ENCODE measurements around the gene SH3BP5L.

SH3BP5L gene

DNA sequence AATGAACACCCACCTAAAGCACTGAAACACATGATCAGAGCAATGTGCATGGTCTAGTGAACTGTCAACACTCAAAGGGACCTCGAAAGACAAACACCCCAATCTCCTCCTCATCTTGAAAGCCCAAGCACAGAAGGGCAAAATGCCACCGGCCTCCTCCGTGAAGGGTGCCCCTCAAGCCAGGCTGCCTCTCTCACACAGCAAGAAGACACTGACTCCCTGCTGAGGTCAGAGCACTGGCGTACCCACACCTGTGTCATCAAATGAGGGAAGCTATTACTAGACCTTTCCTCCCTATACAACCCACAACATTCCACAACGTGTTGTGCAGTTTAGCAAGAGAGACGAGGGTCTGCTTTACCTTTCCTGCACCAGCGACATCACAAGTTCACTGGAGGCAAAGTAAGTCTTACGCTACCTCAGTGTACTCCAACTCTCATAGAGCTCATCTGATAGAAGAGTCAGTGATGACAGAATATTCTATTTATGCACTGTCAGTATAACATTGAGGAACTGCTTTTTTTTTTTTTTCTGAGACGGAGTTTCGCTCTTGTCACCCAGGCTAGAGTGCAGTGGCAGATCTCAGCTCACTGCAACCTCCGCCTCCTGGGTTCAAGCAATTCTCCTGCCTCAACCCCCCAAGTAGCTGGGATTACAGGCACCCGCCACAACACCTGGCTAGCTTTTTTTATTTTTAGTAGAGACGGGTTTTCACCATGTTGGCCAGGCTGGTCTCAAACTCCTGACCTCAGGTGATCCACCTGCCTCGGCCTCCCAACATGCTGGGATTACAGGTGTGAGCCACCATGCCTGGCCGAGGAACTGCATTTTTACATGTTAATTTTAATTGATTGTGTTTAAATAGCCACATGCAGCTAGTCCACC, 3.3 kb downstream of the SH3BP5L start:
- no peak overlapping the region for H3K27ac ChIP-seq
- H3K36me3 ChIP-seq (replicated peaks): peaks cover 27% of the 10 kb centered on the region
- H3K27me3 ChIP-seq (replicated peaks): no peaks in the 10 kb centered on the region
- in situ Hi-C loops (cut with HindIII; ENCODE audit: low pct_ligation_motif_present, low sequenced_read_pairs): no loop called here
- no peak overlapping the region for H3K4me3 ChIP-seq (ENCODE audit: low read depth, low read length)
- TF ChIP-seq, protein P1, sequence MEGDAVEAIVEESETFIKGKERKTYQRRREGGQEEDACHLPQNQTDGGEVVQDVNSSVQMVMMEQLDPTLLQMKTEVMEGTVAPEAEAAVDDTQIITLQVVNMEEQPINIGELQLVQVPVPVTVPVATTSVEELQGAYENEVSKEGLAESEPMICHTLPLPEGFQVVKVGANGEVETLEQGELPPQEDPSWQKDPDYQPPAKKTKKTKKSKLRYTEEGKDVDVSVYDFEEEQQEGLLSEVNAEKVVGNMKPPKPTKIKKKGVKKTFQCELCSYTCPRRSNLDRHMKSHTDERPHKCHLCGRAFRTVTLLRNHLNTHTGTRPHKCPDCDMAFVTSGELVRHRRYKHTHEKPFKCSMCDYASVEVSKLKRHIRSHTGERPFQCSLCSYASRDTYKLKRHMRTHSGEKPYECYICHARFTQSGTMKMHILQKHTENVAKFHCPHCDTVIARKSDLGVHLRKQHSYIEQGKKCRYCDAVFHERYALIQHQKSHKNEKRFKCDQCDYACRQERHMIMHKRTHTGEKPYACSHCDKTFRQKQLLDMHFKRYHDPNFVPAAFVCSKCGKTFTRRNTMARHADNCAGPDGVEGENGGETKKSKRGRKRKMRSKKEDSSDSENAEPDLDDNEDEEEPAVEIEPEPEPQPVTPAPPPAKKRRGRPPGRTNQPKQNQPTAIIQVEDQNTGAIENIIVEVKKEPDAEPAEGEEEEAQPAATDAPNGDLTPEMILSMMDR (IDR thresholded peaks at IDR 0.05; ENCODE audit: low read depth, low read length, missing control alignments): no peak
- no peak for DNase-seq

DNA sequence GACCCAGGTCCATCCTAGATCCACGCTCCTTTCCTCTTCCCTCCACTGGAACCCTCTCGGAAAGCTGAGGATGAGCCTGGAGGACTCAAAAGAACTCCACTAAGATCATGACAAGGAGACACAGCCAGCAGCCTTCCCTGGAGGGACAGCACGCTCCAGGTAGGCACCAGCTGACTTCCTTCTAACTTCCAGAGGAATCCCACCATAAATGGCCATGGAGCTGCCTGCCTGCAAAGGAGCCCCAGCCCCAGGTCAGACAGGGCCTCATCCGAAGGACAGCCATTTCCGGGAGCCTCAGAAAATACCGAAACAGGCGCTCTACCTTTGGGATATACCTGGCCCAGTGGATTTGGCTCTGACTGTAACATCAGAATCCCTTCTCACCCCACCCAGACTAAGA, 4.1 kb downstream of the SH3BP5L start:
- in situ Hi-C loops (cut with HindIII; ENCODE audit: low pct_ligation_motif_present, low sequenced_read_pairs): no loop called here
- H3K27me3 ChIP-seq (replicated peaks): no peaks in the 10 kb centered on the region
- H3K4me3 ChIP-seq (ENCODE audit: low read depth, low read length): no peak overlapping the region
- peaks cover 30% of the 10 kb centered on the region for H3K36me3 ChIP-seq (replicated peaks)
- H3K27ac ChIP-seq: peak overlapping the region; percentile 17
- no peak for DNase-seq
- TF ChIP-seq, protein P1 (IDR thresholded peaks at IDR 0.05; ENCODE audit: low read depth, low read length, missing control alignments): no peak

DNA sequence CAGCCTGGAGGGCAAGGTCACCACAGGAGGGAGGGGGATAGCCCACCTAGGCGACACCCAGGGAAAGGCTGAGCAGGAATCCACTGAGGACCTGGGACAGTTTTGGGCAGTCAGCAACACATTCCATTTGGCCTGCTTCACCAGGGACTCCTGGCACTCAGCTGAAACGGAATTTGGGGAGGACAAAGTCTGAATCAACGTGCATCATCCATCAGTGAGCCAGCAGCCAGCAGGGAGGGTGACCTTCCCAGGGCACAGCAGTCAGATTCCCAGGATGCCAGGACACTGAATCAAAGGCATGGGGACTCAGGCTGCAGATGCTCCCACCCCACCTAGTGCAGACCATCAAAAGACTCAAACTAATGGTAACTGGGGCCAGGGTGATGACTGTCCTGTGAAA, 4.6 kb downstream of the SH3BP5L start:
- TF ChIP-seq, protein P1 (IDR thresholded peaks at IDR 0.05; ENCODE audit: low read depth, low read length, missing control alignments): no peak
- in situ Hi-C loops (cut with HindIII; ENCODE audit: low pct_ligation_motif_present, low sequenced_read_pairs): no loop called here
- peak; percentile 80 for DNase-seq
- Histone ChIP-seq H3K4me3 (ENCODE audit: low read depth, low read length) (no peak overlapping the region), H3K27ac (peak overlapping the region; percentile 63), H3K27me3 (replicated peaks) (no peaks in the 10 kb centered on the region), H3K36me3 (replicated peaks) (peaks cover 34% of the 10 kb centered on the region)

DNA sequence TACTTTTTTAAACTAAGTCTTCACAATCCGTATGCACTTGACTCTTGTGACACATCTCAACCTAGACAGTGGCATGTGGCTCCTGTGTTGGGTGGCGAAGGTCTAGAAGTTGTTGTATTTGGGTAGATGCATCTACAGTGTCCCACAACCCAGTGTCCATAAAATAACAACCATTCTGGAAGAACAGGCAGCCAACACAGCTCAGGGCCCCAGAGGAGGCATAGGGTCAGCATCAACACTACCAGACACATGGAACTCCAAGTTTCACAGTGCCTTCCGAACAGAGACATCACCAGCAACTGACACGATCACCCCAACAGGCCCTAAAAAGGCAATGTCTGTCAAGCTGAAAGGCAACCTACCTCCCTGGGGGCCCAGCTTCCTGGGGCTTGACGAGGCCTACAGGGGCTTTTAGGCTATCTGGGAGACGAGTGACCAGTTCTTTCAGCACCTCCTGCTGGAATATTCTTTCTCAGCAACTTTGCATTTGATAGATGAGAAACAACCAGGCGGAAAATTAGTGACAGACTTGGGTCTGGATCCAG, 5.6 kb downstream of the SH3BP5L start:
- no peak overlapping the region for H3K4me3 ChIP-seq (ENCODE audit: low read depth, low read length)
- peaks cover 44% of the 10 kb centered on the region for H3K36me3 ChIP-seq (replicated peaks)
- DNase-seq: no peak
- in situ Hi-C loops (cut with HindIII; ENCODE audit: low pct_ligation_motif_present, low sequenced_read_pairs): no loop called here
- TF ChIP-seq, protein P1 (IDR thresholded peaks at IDR 0.05; ENCODE audit: low read depth, low read length, missing control alignments): no peak
- H3K27ac ChIP-seq: no peak overlapping the region
- no peaks in the 10 kb centered on the region for H3K27me3 ChIP-seq (replicated peaks)

DNA sequence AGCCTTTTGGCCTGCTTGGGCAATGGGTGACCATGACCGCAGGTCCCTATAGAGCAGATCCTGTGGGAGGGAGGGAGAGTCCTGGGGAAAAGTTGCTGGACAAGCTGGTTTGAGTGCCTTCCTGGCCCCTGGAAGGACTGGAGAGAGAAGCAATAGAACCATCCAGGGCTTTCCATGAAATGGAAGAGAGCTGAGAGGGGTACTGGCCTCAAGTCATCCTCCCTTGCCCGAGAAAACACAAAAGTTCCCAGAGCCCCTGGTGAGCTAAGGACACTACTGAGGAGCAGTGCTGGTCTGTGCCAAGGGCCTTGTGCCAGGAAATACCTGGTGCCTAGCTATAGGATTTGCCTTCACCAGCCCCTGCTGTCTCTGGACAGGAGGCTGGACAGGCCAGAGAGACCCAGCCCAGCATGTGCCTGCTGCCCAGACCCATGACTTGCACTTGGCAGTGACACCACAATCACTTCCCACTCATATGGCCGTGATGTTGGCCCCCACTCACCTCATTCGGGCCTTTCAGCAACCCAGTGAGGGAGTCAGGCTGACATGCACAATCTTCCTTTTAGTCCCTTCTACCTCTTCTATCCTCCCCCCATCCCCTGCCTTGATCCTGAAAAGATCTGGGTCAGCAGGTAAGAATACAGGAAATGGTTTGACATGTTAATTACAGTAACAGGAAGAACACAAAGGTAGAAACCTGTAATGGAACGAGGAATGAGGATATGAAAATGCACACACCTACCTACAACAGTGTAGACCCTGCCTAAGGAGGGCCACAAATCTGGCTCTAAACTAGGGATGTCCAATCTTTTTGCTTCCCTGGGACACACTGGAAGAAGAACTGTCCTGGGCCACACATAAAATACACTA, 7.0 kb downstream of the SH3BP5L start:
- no peak overlapping the region for H3K4me3 ChIP-seq (ENCODE audit: low read depth, low read length)
- in situ Hi-C loops (cut with HindIII; ENCODE audit: low pct_ligation_motif_present, low sequenced_read_pairs): no loop called here
- H3K27ac ChIP-seq: no peak overlapping the region
- TF ChIP-seq, protein P1 (IDR thresholded peaks at IDR 0.05; ENCODE audit: low read depth, low read length, missing control alignments): no peak
- peaks cover 51% of the 10 kb centered on the region for H3K36me3 ChIP-seq (replicated peaks)
- no peak for DNase-seq
- no peaks in the 10 kb centered on the region for H3K27me3 ChIP-seq (replicated peaks)
